ENCODE measurements around the gene HKDC1. TPM values are rescaled to one million over a fixed set of nuclear protein-coding genes. Genes with fewer than 3 reads are reported as not detected.

Gene HKDC1
- total RNA-seq, 2 donors from 2014 or later = 0.62 to 1.6 TPM

DNA sequence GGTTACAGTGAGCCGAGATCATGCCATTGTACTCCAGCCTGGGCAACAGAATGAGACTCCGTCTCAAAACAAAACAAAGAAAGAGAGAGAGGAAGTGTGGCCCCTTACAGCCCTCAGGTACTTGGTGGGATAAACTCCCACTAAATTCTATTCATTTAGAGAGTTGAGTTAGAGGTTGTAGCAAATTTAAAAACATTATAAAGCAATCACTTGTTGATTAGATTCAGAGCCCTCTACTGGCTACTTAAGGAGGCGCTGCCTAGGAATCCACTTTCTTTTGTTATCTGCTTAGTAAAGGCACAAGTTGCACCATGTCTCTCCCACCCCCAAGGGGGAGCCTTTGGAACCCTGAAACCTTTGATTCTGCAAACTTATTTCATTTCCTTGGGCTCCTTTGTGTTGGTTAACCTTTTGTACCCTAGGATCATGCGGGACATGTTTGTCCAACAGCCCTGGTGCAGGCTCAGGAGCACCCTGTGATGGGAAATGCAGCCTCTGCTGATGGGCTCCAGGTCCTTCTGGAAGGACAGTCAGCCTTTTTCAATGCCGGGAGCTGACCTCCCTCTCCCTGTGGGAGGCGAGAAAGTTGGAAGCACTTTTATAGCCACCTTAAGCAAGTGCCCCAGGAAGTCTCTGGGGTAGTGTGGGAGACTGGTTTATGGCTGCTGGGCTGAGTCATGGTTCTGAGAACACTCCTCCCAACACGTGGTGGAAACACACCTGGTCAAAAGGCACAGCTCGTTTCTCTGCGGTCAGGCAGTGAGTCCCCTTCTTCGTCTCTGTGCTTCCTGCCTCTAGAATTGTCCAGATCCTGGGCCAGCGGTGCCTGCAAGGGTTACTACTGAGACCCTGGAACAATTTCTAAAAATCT is 2.3 kb downstream of the HKDC1 start:
- peak; percentile 96 for ATAC-seq (replicated peaks in 1 of 2)
- no peaks in the 10 kb centered on the region for H3K9me3 Mint-ChIP-seq
- peak overlapping the region; percentile 74 to 82 for H3K4me3 Mint-ChIP-seq
- no peaks in the 10 kb centered on the region for H3K36me3 Mint-ChIP-seq (ENCODE audit: insufficient read depth in 2 of 2)
- peak overlapping the region; percentile 78 for H3K27ac Mint-ChIP-seq
- DNase-seq = peak; percentile 82 to 88
- peaks cover 36% of the 10 kb centered on the region for H3K4me1 Mint-ChIP-seq (ENCODE audit: low read depth)
- peaks cover 8% of the 10 kb centered on the region for H3K27me3 Mint-ChIP-seq (ENCODE audit: low read depth)

DNA sequence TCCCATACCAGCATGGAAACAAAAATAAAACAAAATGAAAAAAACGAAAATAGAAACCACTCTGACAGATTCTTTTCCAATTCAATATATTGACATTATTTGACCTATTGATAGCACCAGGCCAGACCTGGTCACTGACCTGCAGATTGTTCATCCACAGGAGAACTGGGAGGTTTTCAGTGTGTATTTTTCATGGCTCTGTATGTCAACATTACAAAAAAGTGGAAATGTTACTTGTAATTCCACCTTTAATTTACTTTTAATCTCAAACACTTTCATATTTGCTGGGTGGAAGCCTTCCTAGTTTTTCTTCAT is 2.9 kb downstream of the HKDC1 start:
- H3K4me3 Mint-ChIP-seq = peak overlapping the region; percentile 74 to 82
- no peaks in the 10 kb centered on the region for H3K36me3 Mint-ChIP-seq (ENCODE audit: insufficient read depth in 2 of 2)
- H3K27ac Mint-ChIP-seq = peak overlapping the region; percentile 78
- peaks cover 42% of the 10 kb centered on the region for H3K4me1 Mint-ChIP-seq (ENCODE audit: low read depth)
- no peak for DNase-seq
- ATAC-seq (replicated peaks in 1 of 2) = no peak
- no peaks in the 10 kb centered on the region for H3K9me3 Mint-ChIP-seq
- peaks cover 8% of the 10 kb centered on the region for H3K27me3 Mint-ChIP-seq (ENCODE audit: low read depth)

DNA sequence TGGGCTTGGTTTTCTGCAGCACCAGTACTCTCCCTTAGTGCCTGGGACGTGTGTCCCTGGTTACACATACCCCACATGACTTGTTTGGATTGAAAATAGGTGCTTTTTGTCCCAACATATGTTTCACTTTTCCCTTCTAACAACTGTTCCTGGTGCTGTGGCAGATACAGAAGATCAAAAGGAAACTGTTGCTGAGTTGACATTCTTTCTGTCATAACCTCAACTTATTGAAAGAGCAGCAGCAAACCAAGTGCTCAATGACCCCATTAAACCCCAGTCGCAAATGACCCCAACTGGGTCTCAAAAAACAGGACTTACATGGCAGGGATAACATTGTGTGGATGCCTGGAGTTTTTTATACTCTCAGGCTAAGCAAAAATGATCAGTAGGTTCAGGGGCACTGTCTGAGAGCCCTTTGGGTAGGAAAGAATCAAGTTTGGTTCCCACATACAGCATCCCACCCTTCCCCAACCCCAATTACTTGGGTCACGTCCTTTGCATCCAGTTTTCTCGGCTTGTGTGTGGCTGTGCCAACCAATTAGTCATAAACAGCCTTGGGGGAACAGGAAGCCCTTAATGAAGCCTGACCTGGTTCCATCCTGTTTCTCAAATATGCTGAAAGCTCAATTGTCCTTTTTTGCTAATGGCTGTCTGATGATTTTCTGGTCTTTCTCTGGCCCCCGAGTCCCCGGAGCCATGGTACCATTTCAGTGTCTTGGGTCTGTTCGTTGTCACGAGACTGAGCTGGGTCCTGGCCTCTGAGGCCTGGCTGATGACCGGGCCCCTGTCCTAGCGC is 4.9 kb downstream of the HKDC1 start:
- H3K27me3 Mint-ChIP-seq (ENCODE audit: low read depth) = peaks cover 8% of the 10 kb centered on the region
- H3K36me3 Mint-ChIP-seq (ENCODE audit: insufficient read depth in 2 of 2) = no peaks in the 10 kb centered on the region
- peaks cover 63% of the 10 kb centered on the region for H3K4me1 Mint-ChIP-seq (ENCODE audit: low read depth)
- H3K27ac Mint-ChIP-seq = peak overlapping the region; percentile 13
- peak overlapping the region in 1 of 2 donors; percentile 63 for H3K4me3 Mint-ChIP-seq
- ATAC-seq (replicated peaks in 1 of 2) = no peak
- no peaks in the 10 kb centered on the region for H3K9me3 Mint-ChIP-seq
- no peak for DNase-seq

DNA sequence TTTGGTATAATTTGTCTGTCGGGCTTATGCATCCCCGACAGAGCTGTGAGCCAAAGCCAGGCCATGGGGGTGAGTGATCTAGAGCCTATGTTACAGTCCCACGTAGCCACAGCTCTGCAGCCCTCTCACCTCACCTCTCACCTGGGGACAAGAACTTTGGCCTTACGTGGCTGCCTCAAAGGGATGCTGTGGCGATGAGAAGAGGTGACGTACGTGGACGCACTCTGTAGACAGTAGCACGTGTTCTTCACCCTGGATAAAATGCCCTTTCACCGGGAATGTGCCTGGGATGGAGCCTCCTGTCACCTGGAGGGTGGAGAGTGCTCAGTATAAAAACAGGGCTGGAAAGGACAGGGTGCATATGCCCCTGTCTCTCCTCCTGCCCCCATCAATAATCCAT is 5.5 kb downstream of the HKDC1 start:
- no peaks in the 10 kb centered on the region for H3K36me3 Mint-ChIP-seq (ENCODE audit: insufficient read depth in 2 of 2)
- H3K4me3 Mint-ChIP-seq = no peak overlapping the region
- peaks cover 3% of the 10 kb centered on the region for H3K27me3 Mint-ChIP-seq (ENCODE audit: low read depth)
- no peak overlapping the region for H3K27ac Mint-ChIP-seq
- DNase-seq = no peak
- H3K9me3 Mint-ChIP-seq = no peaks in the 10 kb centered on the region
- ATAC-seq (replicated peaks in 1 of 2) = no peak
- H3K4me1 Mint-ChIP-seq (ENCODE audit: low read depth) = peaks cover 65% of the 10 kb centered on the region

DNA sequence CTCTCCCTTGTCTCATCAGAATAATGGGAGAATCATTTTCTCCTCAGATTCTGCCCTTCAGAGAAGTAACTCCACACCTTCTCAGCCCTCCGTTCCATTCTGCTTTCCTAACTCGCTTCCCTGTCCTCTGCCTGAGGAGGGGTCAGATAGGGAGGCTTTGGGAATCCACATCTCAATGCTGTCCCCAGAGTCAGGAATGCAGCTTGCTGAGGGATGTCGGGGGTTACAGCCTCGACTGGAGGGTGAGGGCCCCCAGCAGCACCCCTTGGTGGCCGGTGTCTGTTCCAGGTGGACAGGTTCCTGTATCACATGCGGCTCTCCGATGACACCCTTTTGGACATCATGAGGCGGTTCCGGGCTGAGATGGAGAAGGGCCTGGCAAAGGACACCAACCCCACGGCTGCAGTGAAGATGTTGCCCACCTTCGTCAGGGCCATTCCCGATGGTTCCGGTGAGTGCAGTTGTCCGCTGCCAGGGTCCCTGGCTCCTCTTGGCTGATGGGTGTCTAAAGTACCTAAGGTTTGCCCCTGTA is 6.9 kb downstream of the HKDC1 start:
- ATAC-seq (replicated peaks in 1 of 2) (no peak), DNase-seq (no peak)
- Mint-ChIP-seq H3K4me3 (no peak overlapping the region), H3K36me3 (ENCODE audit: insufficient read depth in 2 of 2) (no peaks in the 10 kb centered on the region), H3K9me3 (no peaks in the 10 kb centered on the region), H3K27me3 (ENCODE audit: low read depth) (peaks cover 9% of the 10 kb centered on the region), H3K27ac (no peak overlapping the region), H3K4me1 (ENCODE audit: low read depth) (peaks cover 64% of the 10 kb centered on the region)

DNA sequence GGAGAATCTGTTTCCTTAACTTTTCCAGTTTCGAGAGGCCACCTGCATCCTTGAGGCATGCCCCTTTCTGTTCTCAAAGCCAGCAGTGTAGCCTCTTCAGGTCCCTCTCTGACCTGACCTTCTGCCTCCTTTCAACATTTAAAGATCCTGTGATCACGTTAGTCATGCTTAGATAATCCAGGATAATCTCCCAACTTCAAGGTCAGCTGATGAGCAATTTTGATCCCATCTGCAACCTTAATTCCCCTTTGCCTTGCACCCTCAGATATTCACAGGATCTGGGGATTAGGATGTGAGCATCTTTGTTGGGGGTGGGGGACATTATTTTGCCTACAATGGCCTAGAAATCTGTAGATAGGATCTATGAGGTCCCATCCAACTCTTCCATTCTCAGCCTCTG is 8.0 kb downstream of the HKDC1 start:
- Mint-ChIP-seq H3K9me3 (no peaks in the 10 kb centered on the region), H3K27me3 (ENCODE audit: low read depth) (peaks cover 9% of the 10 kb centered on the region), H3K27ac (peak overlapping the region; percentile 99), H3K4me3 (peak overlapping the region; percentile 82 to 98), H3K4me1 (ENCODE audit: low read depth) (peaks cover 64% of the 10 kb centered on the region), H3K36me3 (ENCODE audit: insufficient read depth in 2 of 2) (no peaks in the 10 kb centered on the region)
- no peak for DNase-seq
- no peak for ATAC-seq (replicated peaks in 1 of 2)

DNA sequence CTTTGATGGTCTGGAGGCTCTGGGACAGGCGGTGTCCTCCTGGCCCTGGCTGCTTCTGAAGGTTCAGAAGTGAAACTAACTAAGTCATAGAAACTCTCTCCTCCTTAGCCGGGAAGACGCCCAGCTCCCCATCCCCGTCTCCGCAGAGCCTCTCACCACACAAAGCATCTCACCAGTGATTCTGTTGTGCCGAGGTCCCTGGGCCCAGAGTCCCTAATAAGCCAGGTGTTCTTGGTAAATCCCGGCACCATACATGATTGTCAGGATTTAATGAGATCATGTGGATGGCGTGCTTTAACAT is 9.4 kb downstream of the HKDC1 start:
- H3K9me3 Mint-ChIP-seq = no peaks in the 10 kb centered on the region
- no peak for DNase-seq
- peak overlapping the region; percentile 99 for H3K27ac Mint-ChIP-seq
- peaks cover 9% of the 10 kb centered on the region for H3K27me3 Mint-ChIP-seq (ENCODE audit: low read depth)
- ATAC-seq (replicated peaks in 1 of 2) = no peak
- H3K36me3 Mint-ChIP-seq (ENCODE audit: insufficient read depth in 2 of 2) = no peaks in the 10 kb centered on the region
- peak overlapping the region; percentile 82 to 98 for H3K4me3 Mint-ChIP-seq
- H3K4me1 Mint-ChIP-seq (ENCODE audit: low read depth) = peaks cover 63% of the 10 kb centered on the region

DNA sequence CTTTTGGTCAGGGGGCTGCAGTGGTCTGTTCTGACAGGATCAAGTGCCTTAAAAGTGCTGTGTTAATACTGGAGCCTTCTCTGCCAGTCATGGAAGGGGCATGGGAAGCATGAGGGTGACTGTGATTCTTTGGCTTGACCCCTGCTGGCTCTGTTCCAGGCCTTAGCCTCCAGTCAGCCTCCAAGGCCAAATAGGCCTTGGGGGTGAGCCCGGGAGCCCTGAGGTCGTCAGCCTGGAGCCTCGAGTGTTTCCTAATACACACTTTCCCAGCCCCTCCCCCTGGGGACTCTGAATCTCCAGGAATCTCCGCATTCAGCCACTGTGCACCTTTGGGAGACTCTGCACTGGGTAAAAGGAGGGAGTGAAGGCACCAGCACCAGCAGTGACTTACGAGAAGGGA is 10.0 kb downstream of the HKDC1 start:
- Mint-ChIP-seq H3K4me3 (peak overlapping the region; percentile 82 to 98), H3K36me3 (ENCODE audit: insufficient read depth in 2 of 2) (no peaks in the 10 kb centered on the region), H3K27me3 (ENCODE audit: low read depth) (peaks cover 9% of the 10 kb centered on the region), H3K4me1 (ENCODE audit: low read depth) (peaks cover 57% of the 10 kb centered on the region), H3K27ac (peak overlapping the region; percentile 99), H3K9me3 (no peaks in the 10 kb centered on the region)
- ATAC-seq (replicated peaks in 1 of 2) = no peak
- DNase-seq = no peak

DNA sequence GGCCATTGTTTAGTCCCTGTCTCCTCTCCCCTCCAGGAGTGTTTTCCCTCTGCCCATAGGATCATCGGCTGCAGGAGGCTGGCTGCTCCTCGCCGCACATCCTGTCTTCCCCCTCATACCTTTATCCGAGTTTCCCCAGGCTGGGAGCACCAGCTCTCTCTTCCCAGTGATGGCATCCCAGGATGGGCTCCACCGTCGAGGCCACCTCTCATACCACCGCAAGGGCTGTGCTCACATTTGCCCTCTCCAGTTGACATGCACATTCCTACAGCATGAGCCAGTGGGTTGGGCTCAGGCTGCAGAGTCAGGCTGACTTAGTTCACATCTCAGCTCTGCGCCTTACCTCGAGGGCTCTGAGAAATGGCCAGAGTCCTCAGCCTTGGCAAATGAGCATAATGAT is 12.1 kb downstream of the HKDC1 start:
- Mint-ChIP-seq H3K4me3 (peak overlapping the region in 1 of 2 donors; percentile 70), H3K36me3 (ENCODE audit: insufficient read depth in 2 of 2) (no peaks in the 10 kb centered on the region), H3K27me3 (ENCODE audit: low read depth) (peaks cover 9% of the 10 kb centered on the region), H3K4me1 (ENCODE audit: low read depth) (peaks cover 55% of the 10 kb centered on the region), H3K27ac (no peak overlapping the region), H3K9me3 (no peaks in the 10 kb centered on the region)
- DNase-seq (no peak), ATAC-seq (replicated peaks in 1 of 2) (no peak)

DNA sequence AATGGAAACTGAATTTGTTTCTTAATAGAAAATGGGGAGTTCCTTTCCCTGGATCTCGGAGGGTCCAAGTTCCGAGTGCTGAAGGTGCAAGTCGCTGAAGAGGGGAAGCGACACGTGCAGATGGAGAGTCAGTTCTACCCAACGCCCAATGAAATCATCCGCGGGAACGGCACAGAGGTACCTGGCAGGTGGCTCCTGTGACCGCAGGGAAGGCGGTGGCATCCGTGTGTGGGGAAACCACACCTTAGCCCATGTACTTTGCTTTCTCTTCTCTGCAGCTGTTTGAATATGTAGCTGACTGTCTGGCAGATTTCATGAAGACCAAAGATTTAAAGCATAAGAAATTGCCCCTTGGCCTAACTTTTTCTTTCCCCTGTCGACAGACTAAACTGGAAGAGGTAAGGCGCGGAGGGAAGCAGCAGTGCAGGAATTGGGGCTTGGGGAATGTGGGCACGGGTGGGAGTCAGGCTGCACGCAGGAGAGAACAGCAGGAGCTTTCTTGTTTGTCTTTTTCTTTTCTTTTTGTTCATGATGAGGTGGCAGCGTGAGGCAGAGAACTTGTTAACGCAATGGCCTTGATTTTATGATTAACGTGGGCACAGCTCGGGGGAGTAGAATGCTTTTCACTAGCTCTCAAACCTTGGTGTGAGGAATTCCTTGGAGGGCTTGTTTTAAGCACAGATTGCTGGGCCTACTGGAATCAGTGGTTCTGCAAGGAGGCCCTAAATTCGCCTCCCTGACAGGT is 12.8 kb downstream of the HKDC1 start:
- H3K4me3 Mint-ChIP-seq = peak overlapping the region; percentile 29 to 70
- H3K4me1 Mint-ChIP-seq (ENCODE audit: low read depth) = peaks cover 55% of the 10 kb centered on the region
- H3K36me3 Mint-ChIP-seq (ENCODE audit: insufficient read depth in 2 of 2) = no peaks in the 10 kb centered on the region
- no peaks in the 10 kb centered on the region for H3K9me3 Mint-ChIP-seq
- peaks cover 9% of the 10 kb centered on the region for H3K27me3 Mint-ChIP-seq (ENCODE audit: low read depth)
- no peak overlapping the region for H3K27ac Mint-ChIP-seq
- DNase-seq = peak in 1 of 2 donors; percentile 14
- no peak for ATAC-seq (replicated peaks in 1 of 2)

DNA sequence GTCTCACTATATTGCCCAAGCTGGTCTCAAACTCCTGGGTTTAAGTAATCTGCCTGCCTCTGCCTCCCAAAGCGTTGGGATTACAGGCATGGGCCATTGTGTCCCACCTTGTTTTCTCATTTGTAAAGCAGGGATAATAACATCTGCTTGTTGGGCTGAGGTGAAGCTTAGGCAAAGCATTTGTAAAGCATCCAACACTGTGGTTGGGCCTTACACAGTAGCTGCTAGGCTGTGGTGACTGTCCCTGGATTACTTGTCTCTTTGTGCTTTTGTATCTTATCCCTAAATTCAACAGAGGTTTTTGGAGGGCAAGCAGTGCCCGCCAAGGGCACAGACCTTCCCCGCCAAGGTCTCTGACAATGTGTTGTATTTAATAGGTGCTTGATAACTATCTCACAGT is 14.3 kb downstream of the HKDC1 start:
- peaks cover 43% of the 10 kb centered on the region for H3K4me1 Mint-ChIP-seq (ENCODE audit: low read depth)
- no peaks in the 10 kb centered on the region for H3K9me3 Mint-ChIP-seq
- DNase-seq = no peak
- H3K27me3 Mint-ChIP-seq (ENCODE audit: low read depth) = peaks cover 9% of the 10 kb centered on the region
- no peaks in the 10 kb centered on the region for H3K36me3 Mint-ChIP-seq (ENCODE audit: insufficient read depth in 2 of 2)
- no peak overlapping the region for H3K4me3 Mint-ChIP-seq
- ATAC-seq (replicated peaks in 1 of 2) = no peak
- H3K27ac Mint-ChIP-seq = no peak overlapping the region

DNA sequence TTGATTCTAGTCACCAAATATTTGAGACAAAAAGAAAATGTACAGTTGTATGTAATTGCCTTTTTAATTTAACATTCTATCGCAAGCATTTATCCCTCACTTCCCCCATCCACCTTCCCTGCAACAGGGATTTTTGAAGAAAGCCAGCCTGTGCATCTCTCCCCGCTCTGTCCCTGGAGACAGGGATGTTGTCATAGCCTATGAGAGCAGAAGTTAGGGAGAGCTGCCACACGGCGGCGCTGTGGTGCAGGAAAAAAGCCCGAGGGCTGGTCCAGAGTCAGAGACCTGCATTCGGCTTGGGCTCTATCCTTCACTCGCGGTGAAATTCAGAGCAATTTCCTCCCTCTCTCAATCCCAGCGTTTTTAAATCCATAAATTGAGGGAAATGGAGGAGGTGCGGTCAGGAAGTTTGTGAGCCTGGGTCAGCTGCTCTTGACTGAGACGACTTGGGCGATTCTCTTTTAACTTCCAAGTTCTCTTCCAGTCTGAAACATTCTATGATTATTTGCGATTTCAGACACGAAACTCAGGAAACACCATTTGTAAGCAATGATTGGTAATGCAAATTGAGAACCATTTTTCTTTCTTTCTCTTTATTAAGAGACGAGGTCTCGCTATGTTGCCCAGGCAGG is 17.5 kb downstream of the HKDC1 start:
- Mint-ChIP-seq H3K27ac (no peak overlapping the region), H3K4me3 (no peak overlapping the region), H3K9me3 (no peaks in the 10 kb centered on the region), H3K4me1 (ENCODE audit: low read depth) (peaks cover 27% of the 10 kb centered on the region), H3K27me3 (ENCODE audit: low read depth) (no peaks in the 10 kb centered on the region), H3K36me3 (ENCODE audit: insufficient read depth in 2 of 2) (no peaks in the 10 kb centered on the region)
- DNase-seq (peak; percentile 86 to 91), ATAC-seq (replicated peaks in 1 of 2) (peak; percentile 97 to 98)

Data from activated T-cell treated with anti-CD3 and anti-CD28 coated beads, Interleukin-2, amount 50 U/mL, for 72 hours (primary cell).